Measurements from ENCODE around the gene EXD2. TPM values are rescaled to one million over a fixed set of nuclear protein-coding genes. Genes with fewer than 3 reads are reported as not detected.

Gene EXD2
- total and polyA plus RNA-seq, 2 of the 13 experiments (the other 11 are each of a cell fraction or from before 2014, with no cell fraction given): 9.5 to 15.1 TPM

DNA sequence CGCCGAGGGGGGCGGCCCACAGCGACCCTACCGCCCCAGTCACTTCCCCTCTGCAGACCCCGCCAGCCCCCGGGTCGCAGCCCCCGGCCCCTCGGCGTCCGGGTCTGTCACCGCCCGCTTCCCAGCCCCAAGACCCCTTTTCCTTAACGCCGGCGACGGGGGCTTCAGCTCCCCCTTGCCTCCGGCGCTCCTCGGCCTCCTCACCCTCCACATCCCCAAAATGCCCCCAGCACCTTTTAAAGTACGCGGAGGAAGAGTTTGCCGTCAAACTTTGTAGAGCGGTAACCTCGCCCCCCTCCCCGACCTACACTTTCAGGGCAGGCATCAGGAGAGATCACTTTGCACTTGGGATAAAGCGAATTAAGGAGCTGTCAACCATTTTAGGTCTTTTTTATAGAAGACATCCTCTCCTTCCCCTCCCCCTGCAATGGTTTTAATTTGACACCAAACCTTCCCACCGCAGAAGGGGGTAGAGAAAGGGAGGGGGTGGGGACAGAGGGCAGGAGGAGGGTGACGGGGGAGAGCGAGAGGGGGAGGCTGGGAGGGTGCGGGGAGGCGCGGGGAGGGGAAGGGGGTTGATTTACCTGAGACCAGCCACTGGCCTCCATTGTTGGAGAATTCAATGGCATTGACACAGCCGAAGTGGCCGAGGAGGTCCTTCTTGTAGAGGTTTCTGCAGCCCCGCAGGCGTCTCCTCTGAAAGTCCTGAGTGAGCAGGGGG, 39.0 kb upstream of the EXD2 start:
- in situ Hi-C loops (cut with HindIII; ENCODE audit: extremely low pct_ligation_motif_present, low pct_unique_long_range_greater_than_20kb) (no loop called here), intact Hi-C loops (cut with micrococcal nuclease; ENCODE audit: unreplicated experiment) (no loop called here)
- DNase-seq (ENCODE audit: low spot score): peak; percentile 20
- Histone ChIP-seq H3K9ac (ENCODE audit: insufficient read depth, low read depth, low read length) (peak overlapping the region; percentile 94), H3K79me2 (ENCODE audit: insufficient read depth, low read length) (peaks cover 40% of the 10 kb centered on the region), H3K4me2 (ENCODE audit: low read depth, low read length) (peak overlapping the region; percentile 77), H3K9me3 (ENCODE audit: low read length) (no peaks in the 10 kb centered on the region), H3K27me3 (ENCODE audit: control insufficient read depth in 1 of 2, insufficient read depth in 2 of 2, low read length in 2 of 2) (no peaks in the 10 kb centered on the region; a peak in 1 of 5 replicates), H2AFZ (ENCODE audit: low read length) (no peak overlapping the region), H3K27ac (ENCODE audit: extremely low read length, insufficient read depth, low read length) (peak overlapping the region; percentile 90), H3K4me3 (replicated peaks in 1 of 3; ENCODE audit: insufficient read depth in 1 of 3, low read depth in 2 of 3, low read length in 3 of 3) (peak overlapping the region; percentile 95 to 99 (median 96)), H4K20me1 (ENCODE audit: insufficient read depth, low read length) (no peaks in the 10 kb centered on the region), H3K36me3 (replicated peaks in 1 of 2; ENCODE audit: control insufficient read depth in 1 of 2, insufficient read depth in 2 of 2, low read length in 2 of 2) (0 out of 5 replicates have a peak, but pooled peaks cover 0 to 1% of the 10 kb centered on the region in 2 experiments), H3K4me1 (ENCODE audit: insufficient read depth, low read length) (peaks cover 51% of the 10 kb centered on the region)
- FAIRE-seq: no peak
- ChIA-PET POLR2A (interaction anchor here (0.8 to 2.4 kb wide), 4 partner anchors 38 to 109 kb away, joined by 3 to 12 read pairs (median 6); partner anchors contain the start of gene EXD2), CTCF (ENCODE audit: low intra/inter-chr PET ratio, low total read pairs) (interaction anchor here (1.6 kb wide), 1 partner anchor 23 kb away, joined by 6 read pairs; no protein-coding TSS in a partner anchor)
- peak; percentile 4 for ATAC-seq
- BruUV-seq (replicated peaks): no TSS peak
- WGBS (ENCODE audit: low lambda C conversion rate): 2% methylated on average over 21 of the region's 38 CpGs
- no peak for TF ChIP-seq ZBTB7B (CRISPR knock-in tag; IDR thresholded peaks at IDR 0.05)
- 0 out of 2 replicates have a peak, but pooled peaks have one; percentile 5 for TF ChIP-seq ZFP82 (CRISPR knock-in tag; IDR thresholded peaks at IDR 0.05; ENCODE audit: borderline replicate concordance)
- 0 out of 2 replicates have a peak, but pooled peaks have one; percentile 32 for TF ChIP-seq ZSCAN25 (CRISPR knock-in tag; IDR thresholded peaks at IDR 0.05)
- 0 out of 2 replicates have a peak, but pooled peaks have one; percentile 2 for TF ChIP-seq NR2F2 (IDR thresholded peaks at IDR 0.05; ENCODE audit: borderline replicate concordance, low read depth)
- no peak for TF ChIP-seq ZNF850 (CRISPR knock-in tag; conservative IDR thresholded peaks at IDR 0.05)
- no peak for TF ChIP-seq HMG20B (CRISPR knock-in tag; conservative IDR thresholded peaks at IDR 0.05)
- TF ChIP-seq, protein P1, sequence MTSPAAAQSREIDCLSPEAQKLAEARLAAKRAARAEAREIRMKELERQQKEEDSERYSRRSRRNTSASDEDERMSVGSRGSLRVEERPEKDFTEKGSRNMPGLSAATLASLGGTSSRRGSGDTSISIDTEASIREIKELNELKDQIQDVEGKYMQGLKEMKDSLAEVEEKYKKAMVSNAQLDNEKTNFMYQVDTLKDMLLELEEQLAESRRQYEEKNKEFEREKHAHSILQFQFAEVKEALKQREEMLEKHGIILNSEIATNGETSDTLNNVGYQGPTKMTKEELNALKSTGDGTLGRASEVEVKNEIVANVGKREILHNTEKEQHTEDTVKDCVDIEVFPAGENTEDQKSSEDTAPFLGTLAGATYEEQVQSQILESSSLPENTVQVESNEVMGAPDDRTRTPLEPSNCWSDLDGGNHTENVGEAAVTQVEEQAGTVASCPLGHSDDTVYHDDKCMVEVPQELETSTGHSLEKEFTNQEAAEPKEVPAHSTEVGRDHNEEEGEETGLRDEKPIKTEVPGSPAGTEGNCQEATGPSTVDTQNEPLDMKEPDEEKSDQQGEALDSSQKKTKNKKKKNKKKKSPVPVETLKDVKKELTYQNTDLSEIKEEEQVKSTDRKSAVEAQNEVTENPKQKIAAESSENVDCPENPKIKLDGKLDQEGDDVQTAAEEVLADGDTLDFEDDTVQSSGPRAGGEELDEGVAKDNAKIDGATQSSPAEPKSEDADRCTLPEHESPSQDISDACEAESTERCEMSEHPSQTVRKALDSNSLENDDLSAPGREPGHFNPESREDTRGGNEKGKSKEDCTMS (CRISPR knock-in tag; conservative IDR thresholded peaks at IDR 0.05): no peak
- 0 out of 2 replicates have a peak, but pooled peaks have one; percentile 11 for TF ChIP-seq BCL3 (CRISPR knock-in tag; IDR thresholded peaks at IDR 0.05)

All from HepG2 (cell line).